NCI-H2227 (cell line): ENCODE measurements around the gene CELA1.

Source experiments
- DNase-seq: peaks from one replicate; lab custom pipeline; 2025; ENCODE audit not compliant: unreplicated experiment; lab: John Stamatoyannopoulos, UW

CELA1 gene

GRCh38 chr12:51374856-51375255 lies 28.4 kb upstream of the CELA1 start:
- no peak for DNase-seq

DNA sequence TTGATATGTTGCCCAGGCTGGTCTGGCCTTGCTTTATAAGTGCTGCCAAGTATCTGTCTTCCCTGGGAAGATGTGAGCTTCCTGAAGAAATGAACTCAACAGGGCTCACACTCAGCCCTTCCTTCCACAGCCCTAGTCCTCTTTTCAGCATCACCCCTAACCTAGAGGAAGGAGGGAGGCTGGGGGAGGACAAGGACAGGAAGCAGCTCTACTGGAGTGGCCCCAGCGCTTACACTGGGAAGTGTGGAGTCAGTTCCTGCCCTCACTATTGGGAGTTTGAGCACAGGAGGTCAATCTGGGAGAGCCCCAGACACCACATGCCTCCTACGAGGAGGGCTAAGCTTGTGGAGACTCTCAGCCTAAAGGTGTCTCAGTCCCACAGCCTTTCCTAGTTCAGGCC lies 27.9 kb upstream of the CELA1 start:
- no peak for DNase-seq

DNA sequence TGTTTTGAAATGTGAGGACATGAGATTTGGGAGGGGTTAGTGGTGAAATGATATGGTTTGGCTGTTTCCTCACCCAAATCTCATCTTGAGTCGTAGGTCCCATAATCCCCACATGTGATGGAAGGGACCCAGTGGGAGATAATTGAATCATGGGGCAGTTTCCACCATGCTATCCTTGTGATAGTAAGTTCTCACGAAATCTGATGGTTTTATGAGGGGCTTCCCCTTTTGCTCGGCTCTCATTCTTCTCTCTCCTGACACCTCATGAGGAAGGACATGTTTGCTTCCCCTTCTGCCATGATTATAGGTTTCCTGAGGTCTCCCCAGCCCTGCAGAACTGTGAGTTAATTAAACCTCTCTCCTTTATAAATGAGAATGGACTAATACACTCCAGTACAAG lies 26.7 kb upstream of the CELA1 start:
- DNase-seq, result no peak

- no peak for DNase-seq
Measured at GRCh38 chr12:51372021-51372420, 25.5 kb upstream of the CELA1 start.

- peak; percentile 40 for DNase-seq
Measured at GRCh38 chr12:51371295-51371953, 24.9 kb upstream of the CELA1 start.

DNA sequence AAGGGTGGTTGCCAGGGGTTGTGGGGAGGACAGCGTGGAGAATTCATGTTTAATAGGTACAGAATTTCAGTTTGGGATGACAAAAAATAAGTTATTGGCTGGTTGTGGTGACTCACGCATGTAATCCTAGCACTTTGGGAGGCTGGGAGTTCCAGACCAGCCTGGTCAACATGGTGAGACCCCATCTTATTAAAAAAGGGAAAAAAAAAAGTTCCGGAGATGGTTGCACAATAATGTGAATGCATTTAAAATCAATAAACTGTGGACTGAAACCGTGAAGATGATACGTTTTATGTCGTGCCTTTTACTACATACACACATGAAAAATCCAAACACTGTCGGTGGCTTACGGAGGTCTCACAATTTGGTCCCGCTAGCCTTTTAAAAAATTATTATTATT lies 24.2 kb upstream of the CELA1 start:
- no peak for DNase-seq

DNA sequence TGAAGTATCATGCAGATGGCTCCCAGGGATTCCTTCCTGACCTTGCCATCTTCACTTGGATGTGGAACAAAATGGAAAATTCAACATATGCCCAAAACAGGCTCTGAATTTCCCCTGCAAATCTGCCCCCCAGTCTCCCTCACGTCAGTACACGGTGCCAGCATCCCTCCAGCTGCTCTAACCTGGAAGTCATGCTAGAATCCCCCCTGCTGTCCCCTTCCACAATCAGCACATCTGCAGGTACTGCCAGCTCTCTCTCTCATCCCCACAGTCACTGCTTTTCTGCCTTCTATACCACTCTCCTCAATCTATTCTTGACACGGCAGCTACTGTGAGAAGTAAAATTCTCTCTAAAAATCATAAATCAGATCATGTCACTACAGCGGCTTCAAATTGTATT lies 23.1 kb upstream of the CELA1 start:
- DNase-seq, result no peak

- no peak for DNase-seq
Measured at GRCh38 chr12:51368640-51369517, 22.4 kb upstream of the CELA1 start.

DNA sequence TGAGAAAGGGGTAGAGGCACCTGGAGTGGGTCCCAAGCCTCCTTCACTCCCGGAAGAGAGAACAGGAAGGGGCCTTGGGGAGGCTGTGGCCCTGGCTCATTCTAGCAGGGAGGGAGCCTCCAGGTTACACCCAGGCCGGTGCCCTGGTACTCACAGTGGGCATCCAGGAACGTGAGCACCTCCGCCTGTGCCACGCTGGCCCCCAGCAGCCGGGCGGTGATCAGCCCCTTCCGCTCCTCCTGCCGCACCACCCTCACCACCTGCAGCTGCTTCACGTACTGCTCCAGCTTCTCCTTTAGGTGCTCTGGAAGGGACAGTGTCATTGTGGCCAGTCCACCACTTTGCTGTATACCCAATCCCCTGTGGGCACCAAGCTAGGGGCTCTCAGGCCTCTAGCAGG lies 18.8 kb upstream of the CELA1 start:
- no peak for DNase-seq

- no peak for DNase-seq
Measured at GRCh38 chr12:51364001-51364400, 17.5 kb upstream of the CELA1 start.

DNA sequence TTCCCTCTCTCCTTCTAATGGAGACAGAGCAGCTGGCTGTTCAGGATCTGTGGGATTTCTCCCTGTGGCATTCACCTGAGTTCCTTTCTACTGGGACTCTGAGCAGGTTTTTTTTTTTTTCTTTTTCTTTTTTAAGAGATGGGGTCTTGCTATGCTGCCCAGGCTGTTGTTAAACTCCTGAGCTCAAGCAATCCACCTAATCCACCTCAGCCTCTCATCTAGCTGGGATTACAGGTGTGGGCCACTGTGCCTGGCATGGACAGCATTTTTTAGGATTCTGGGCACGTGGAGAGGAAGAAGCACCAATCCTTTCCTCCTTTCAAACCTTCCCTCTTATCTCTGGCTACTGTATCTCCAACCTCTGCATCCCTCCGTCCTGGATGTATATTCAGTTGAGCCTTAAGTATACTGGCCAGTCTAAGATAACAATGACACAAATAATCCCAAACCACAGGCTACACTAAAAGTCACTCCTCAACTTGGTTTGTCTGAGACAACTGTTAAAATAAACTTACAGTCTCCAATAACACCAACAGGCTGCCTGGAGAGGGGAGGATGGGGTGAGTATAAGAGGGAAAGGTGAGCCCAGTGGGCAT lies 16.4 kb upstream of the CELA1 start:
- no peak for DNase-seq

DNA sequence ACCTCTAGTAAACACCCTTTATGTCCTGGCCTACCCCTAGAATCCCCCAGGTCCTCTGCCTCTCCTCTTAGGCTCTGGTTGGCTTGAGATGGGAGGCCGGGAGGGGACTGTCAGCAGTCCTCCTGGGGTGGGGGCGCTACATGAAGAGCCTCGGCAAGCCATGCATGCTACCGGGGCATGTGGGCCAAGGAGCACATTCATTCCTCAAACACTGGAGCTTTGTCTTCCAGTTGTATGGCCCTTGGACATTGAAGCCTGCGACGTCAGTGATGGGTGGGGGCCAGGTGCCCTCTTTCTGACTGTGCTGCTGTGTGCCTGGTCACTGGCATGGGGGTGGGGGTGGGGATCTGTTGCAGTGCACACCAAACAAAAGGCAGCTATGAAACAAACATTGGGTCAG lies 15.8 kb upstream of the CELA1 start:
- DNase-seq, result no peak

- DNase-seq, result no peak
Measured at GRCh38 chr12:51361161-51362016, 14.9 kb upstream of the CELA1 start.

DNA sequence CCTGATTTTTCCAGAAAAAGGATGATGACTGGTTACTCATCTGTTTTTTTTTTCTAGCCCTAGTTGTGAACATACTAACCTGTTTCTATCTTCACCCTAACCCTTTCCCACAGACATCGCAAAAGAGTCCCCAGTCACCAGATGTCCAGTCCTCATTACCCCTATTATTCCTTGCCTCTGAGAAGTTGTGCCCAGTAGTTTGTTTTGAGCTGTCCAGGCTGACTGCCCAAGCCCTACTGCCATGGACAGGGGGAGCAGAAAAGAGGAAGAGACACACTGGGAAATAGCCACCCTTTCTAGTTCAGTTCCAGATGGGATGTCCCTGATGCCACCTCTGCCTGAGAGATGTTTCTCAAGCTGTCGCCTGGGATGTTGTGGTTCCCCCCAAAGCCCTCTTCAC lies 13.8 kb upstream of the CELA1 start:
- DNase-seq, result no peak

- DNase-seq, result no peak
Measured at GRCh38 chr12:51359851-51360250, 13.4 kb upstream of the CELA1 start.

DNA sequence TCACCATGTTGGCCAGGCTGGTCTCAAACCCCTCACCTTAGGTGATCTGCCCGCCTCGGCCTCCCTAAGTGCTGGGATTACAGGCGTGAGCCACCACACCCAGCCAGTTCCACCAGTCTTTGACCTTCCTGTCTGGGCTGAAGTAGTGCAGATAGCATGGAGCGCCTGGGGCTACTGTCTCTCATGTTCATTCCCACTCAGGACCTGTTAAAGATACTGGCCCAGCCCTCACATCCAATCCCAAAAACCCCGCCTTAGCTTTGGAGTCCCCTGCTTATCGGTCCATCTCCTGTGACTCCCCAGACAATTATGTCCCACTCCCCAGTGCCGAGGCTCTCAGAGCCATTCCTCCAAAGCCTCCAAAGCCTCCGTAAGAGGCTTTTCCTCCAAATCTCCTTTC lies 12.0 kb upstream of the CELA1 start:
- no peak for DNase-seq

- DNase-seq, result no peak
Measured at GRCh38 chr12:51357374-51358047, 11.0 kb upstream of the CELA1 start.

DNA sequence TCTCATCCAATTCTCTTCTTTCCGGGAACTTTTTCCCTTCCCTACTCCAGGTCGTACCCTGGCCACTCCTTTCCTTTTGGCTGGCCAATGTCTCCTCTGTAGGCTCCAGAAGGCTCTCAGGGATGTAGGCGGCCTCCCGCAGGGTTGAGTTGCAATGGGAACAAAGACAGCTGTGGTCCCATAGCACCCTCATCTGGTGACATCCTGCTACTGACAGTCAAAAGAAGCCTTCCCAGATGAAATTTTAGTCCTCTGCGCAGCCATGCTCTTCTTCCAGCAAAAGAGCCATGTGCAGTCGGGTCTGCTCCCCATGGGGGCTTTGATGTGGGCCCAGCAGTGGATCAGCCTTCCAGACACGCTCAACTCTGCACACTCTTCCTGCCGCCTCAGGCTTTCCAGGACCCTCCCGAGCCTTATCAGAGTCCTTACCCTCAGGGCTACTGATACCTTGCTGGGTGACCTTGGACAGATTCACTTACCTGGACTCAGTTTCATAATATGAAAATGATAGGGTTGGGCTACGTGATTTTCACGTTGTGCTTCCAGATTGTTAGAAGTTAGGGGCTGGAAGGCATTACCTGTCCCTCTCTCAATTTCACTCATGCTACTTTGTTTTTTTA lies 5.5 kb upstream of the CELA1 start:
- DNase-seq, result peak; percentile 10

GRCh38 chr12:51349026-51349425 lies 2.5 kb upstream of the CELA1 start:
- DNase-seq, result no peak

DNA sequence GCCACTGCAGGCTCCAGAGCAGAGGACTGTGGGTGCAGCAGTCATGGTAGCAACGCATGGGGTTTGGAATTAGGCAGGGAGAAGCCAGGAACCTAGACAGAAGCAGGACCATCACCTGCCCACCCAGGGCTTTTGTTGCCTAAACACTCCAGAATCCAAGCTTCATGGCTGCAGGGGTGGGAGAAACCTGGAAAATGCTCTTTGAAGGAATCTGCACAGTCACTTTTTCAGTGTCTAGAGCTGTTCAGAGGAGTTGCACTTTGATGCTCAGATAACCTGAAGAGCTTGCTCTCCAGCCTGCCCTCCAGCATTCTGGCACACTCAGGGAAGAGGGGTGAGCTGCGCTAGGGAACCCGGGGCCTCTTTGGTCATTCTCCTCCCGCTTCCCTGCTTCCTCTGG lies 1.6 kb upstream of the CELA1 start:
- DNase-seq, result no peak
